ENCODE results near the gene ALKBH6.
"Not testable (repeated sequence)": the region's sequence is repeated elsewhere in the genome, so short reads cannot be mapped to it uniquely, and the experiment has no call there.

The ALKBH6 gene

GRCh38 chr19:36014012-36014924, at the start of gene ALKBH6:
Gene ALKBH6, minus strand, starts transcription at chr19:36014213. Its CDS starts 816 bp downstream, at chr19:36013397.
- peak; percentile 99 for DNase-seq (ENCODE audit: low read depth)

- no peak for DNase-seq (ENCODE audit: low read depth)
Observed at GRCh38 chr19:36061367-36061766, 47.4 kb upstream of the ALKBH6 start.

DNA sequence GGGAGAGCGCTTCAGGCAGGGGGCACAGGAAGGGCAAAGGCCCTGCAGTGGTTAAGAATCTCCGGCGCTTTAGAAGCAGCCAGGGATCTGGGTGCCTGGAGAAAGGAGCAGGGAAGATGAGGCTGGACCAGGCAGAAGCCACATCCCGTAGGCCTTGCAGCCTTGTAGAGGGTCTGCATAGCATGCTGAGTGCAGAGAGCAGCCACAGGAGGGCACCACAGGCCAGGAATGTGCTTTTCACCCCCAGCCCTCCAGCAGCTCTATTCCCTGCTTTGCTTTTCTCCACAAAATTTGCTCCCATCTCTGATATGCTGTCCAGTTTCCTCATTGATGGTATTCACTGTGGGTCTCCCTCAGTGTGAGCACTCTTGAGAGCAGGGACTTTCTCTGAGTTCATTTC, 46.4 kb upstream of the ALKBH6 start:
- no peak for DNase-seq (ENCODE audit: low read depth)

GRCh38 chr19:36059180-36059910, 45.3 kb upstream of the ALKBH6 start:
- DNase-seq (ENCODE audit: low read depth) = no peak

DNA sequence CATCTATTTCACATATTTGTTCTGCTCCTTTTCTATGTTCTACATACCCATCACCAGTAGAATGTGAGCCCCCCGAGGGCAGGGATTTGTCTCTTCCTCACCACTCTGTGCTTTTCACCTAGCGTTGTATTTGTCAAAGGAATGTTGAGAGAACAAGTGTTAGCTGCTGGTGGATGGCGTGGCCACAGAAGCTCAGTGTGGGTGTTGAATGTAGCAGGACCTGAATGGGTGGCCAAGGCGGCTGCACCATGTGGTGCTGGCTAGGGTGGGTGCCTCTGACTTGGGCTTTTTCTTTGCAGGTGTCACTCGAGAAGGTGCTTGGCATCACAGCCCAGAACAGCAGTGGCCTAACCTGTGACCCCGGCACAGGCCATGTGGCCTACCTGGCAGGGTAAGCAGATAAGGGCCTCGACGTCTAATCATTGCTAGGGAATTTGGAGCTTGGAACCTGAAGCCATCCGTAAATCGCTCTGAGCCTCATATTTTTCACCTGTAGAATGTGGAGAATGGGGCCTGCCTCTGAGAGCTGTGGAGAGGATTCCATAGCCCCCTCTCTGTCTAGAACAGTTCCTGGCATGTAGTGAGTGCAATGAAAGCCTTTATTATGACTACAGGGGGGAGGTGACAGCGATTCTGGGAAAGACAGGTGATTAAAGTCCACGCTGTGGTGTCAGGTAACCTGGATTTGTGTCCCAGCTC, 44.6 kb upstream of the ALKBH6 start:
- DNase-seq (ENCODE audit: low read depth) = no peak

GRCh38 chr19:36054733-36055686, 41.0 kb upstream of the ALKBH6 start, which contains the start of gene WDR62:
Gene WDR62, plus strand, starts transcription at chr19:36054897. Its CDS starts 75 bp downstream, at chr19:36054972.
- peak; percentile 91 for DNase-seq (ENCODE audit: low read depth)

GRCh38 chr19:36054119-36054732, 40.2 kb upstream of the ALKBH6 start, which contains the start of gene THAP8:
Gene THAP8, minus strand, starts transcription at chr19:36054285. Its CDS starts 68 bp downstream, at chr19:36054217.
- DNase-seq (ENCODE audit: low read depth) = peak; percentile 100

GRCh38 chr19:36051637-36052036, 37.6 kb upstream of the ALKBH6 start:
- no peak for DNase-seq (ENCODE audit: low read depth)

DNA sequence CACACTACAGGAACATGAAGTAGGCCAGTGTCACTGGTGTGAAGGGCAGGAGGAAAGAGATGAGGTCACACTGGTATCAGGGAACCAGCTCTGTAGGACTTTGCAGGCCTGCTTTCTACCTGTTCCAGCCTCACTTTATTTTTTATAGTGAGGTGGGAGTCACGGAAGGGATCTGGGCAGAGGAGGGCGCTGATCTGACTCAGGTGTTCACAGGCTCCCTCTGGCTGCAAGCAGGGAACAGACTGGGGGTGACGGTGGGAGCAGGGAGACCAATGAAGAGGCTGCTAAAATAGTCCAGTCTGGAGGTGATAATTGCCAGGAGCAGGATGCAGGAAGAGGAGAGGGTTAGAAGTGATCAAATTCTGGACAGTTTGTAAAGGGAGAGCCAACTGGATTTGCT, 37.2 kb upstream of the ALKBH6 start:
- no peak for DNase-seq (ENCODE audit: low read depth)

- DNase-seq (ENCODE audit: low read depth) = no peak
Observed at GRCh38 chr19:36049080-36049698, 35.2 kb upstream of the ALKBH6 start.

DNA sequence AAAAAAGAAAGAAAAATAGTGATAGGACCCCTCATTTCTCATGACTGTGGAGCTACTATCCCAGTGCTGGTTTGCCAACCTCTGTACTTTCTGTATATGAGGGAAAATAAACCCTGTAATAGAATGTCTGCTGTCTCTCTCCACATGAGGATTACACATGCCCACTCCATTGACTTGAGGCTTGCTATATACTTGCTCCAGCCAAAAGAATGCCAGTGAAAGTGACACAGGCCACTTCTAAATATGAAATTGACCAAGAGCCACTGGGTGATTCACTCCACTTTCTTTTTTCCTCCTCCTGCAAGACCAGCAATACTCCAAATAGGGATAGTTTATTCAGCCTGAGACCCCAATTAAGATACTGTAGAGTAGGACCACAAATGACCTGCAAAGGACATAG, 33.8 kb upstream of the ALKBH6 start:
- DNase-seq (ENCODE audit: low read depth) = no peak

DNA sequence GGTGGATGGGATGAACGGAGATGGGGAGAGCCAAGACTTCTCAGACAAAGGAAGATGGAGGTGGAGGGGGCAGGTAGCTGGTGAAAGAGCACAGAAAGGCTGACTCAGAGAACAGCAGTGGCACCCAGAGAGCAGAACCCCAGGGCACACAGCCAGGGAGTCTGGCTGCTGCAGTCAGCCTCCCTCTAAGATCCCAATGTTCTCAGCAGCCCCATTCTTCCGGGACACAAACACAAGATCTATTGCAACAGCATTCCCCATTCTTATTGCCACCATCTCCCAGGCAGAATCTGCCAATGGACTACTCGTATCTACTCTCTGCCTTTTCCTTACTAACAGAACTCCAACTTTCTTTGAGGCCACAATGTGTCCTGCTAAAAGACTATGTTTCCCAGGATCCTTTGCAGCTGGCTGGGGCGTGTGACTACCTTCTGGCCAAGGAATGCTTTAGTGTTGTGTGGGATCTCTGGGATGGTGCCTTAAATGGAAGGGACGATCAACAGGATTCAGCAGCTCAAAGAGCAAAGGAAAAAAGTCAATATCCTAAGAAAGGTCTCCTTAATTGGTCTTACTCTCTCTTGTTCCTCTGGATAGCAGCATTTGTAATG, 32.5 kb upstream of the ALKBH6 start:
- no peak for DNase-seq (ENCODE audit: low read depth)

GRCh38 chr19:36043952-36044351, 29.9 kb upstream of the ALKBH6 start:
- no peak for DNase-seq (ENCODE audit: low read depth)

DNA sequence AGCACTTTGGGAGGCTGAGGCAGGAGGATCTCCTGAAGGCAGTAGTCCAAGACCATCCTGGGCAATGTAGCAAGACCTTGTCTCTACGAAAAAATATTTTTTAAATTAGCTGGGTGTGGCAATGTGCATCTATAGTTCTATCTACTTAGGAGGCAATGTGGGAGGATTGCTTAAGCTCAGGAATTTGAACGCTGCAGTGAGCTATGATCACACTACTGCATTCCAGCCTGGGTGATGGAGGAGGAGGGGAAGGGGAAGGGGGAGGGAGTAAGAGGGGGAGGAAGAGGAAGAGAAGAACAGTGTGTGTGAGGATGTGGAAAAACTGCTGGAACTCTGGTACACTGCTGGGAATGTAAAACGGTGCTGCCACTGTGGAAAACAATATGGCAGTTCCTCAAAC, 27.8 kb upstream of the ALKBH6 start:
- DNase-seq (ENCODE audit: low read depth) = no peak

DNA sequence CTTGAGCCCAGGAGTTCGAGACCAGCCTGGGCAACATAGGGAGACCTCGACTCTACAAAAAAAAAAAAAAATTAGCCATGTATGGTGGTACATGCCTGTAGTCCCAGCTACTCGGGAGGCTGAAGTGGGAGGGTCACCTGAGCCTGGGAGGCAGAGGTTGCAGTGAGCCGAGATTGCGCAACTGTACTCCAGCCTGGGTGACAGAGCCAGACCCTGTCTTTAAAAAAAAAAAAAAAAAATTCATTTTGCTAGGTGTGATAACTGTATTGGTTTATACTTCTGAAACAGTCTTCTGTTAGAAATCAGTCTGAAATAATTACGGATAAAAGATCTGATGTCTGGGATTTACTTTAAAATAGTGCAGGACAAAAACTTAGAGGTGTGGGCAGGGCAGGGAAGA, 27.1 kb upstream of the ALKBH6 start:
- not testable (repeated sequence) for DNase-seq (ENCODE audit: low read depth)

GRCh38 chr19:36040495-36040894, 26.5 kb upstream of the ALKBH6 start:
- DNase-seq (ENCODE audit: low read depth) = no peak

DNA sequence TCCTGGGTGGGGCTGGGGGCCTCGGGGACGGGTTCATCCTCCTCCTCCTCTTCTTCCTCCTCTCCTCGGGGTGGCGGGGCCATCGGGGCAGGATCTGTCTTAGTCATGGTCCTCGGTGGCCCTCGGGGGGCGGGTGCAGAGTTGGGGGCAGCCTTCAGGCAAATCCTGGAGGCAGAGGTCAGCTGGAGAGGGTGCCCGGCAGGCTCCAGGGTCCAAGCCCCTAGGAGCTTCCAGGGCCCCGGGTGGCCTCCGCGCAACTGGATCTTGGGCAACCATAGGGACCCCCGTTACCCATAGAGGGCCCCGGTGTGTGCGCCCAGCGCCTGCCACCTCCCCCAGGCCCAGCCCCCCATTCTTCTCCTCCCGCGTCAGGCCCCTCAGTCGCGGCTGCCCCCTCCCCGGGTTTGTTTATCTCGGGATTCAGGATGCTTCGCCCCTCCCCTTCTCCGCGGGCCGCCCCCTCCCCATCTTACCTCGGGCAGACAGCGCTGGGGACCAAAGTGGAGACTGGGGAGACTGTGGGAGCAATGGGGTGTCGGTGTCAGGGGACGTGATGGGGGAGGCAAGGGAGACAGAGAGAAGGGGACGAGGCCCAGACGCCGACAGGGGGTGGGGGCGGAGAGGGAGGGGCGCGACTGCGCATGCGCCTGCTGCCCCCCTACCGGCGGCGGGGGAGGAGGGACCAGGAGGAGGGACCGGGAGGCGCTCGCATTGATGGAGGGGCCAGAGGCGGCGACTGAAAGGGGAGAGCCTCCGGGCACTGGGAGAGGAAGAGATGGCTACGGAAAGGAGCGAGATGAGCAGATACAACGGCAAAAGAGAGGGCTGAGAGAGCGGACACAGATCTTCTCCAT, 18.5 kb upstream of the ALKBH6 start, which contains the start of gene CLIP3:
Gene CLIP3, minus strand, starts transcription at position 623 of the 854 bp plus-strand sequence. Its CDS starts 516 bp downstream, at position 107.
- peak; percentile 16 for DNase-seq (ENCODE audit: low read depth)

DNA sequence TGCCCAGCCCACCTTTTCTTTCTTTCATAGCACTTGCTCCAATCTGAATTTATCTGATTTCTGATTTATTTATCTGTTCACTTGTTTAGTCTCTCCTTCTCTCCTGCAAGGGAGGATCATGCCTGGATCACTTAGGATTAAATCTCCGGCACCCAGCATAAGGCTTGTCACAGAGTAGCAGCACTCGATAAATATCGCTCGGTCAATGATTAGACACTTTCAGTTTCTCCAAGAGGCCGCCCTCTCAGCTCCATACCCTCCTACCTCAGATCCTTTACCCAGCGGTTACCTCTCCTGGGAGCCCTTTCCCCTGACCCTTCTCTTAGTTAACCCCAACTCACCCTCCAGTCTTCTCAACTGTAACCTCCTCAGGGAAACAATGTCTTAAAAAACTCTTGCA, 17.3 kb upstream of the ALKBH6 start:
- no peak for DNase-seq (ENCODE audit: low read depth)
